H1 (cell line): Measurements from ENCODE around the gene PCGF3.

Source experiments
- CHD2 ChIP-seq: IDR thresholded peaks from 2 replicates; pipeline ENCODE4 v1.6.1; 2012; ENCODE audit warnings: low read length, improper control_type of control experiment
- EP300 ChIP-seq, 2 experiments: IDR thresholded peaks; 1 replicate in 1 of 2; 2 replicates in 1 of 2; pipeline ENCODE4 v1.6.1; 2011 to 2012; ENCODE audit warnings: low read depth in 2 of 2, low read length in 2 of 2, mild to moderate bottlenecking in 2 of 2, borderline replicate concordance in 1 of 2, inconsistent platforms in 1 of 2, moderate library complexity in 1 of 2
- EZH2 ChIP-seq: fragments of 200-600 bp; sonication (generic); IDR thresholded peaks from 2 replicates; pipeline ENCODE4 v1.7.1; 2012; ENCODE audit warnings: low read depth, mild to moderate bottlenecking, moderate library complexity, low read length, inconsistent platforms; ENCODE audit not compliant: severe bottlenecking
- FOSL1 ChIP-seq: IDR thresholded peaks from 2 replicates; pipeline ENCODE4 v1.6.1; 2011; ENCODE audit warnings: mild to moderate bottlenecking, low read depth, low read length, moderate library complexity; ENCODE audit not compliant: insufficient read depth
- GABPA ChIP-seq: IDR thresholded peaks from 2 replicates; pipeline ENCODE4 v1.6.1; 2011; ENCODE audit warnings: mild to moderate bottlenecking, low read length, moderate library complexity, borderline replicate concordance; ENCODE audit not compliant: insufficient read depth
- KDM4A ChIP-seq: IDR thresholded peaks from one replicate; pipeline ENCODE4 v1.7.1; 2012; ENCODE audit warnings: low read depth, mild to moderate bottlenecking, moderate library complexity, low read length, inconsistent platforms; ENCODE audit not compliant: severe bottlenecking
- POLR2A ChIP-seq, 2 experiments: IDR thresholded peaks; 1 replicate in 1 of 2; 2 replicates in 1 of 2; pipeline ENCODE4 v1.6.1; 2011; ENCODE audit warnings: low read depth in 2 of 2, low read length in 2 of 2, mild to moderate bottlenecking in 2 of 2; ENCODE audit errors: control extremely low read depth in 1 of 2
- POLR2AphosphoS5 ChIP-seq: IDR thresholded peaks from 2 replicates; pipeline ENCODE4 v1.6.1; 2011; ENCODE audit warnings: low read depth, low read length
- SAP30 ChIP-seq: fragments of 300-600 bp; sonication (generic); IDR thresholded peaks from 2 replicates; pipeline ENCODE4 v1.7.1; 2012; ENCODE audit warnings: low read length, moderate library complexity, mild to moderate bottlenecking, inconsistent platforms; ENCODE audit not compliant: insufficient read depth, insufficient replicate concordance
- TCF12 ChIP-seq: IDR thresholded peaks from 2 replicates; pipeline ENCODE4 v1.6.1; 2011; ENCODE audit warnings: low read depth, mild to moderate bottlenecking, low read length
- ZNF274 ChIP-seq: IDR thresholded peaks from 2 replicates; pipeline ENCODE4 v1.7.0; 2012; ENCODE audit warnings: low read length, borderline replicate concordance; ENCODE audit errors: extremely low read depth
- TF ChIP-seq, protein P1 (sequence below), 3 experiments: IDR thresholded peaks; 1 replicate in 2 of 3; 2 replicates in 1 of 3; pipeline versions ENCODE4 v1.5.1 to v1.6.1; 2011; ENCODE audit warnings: low read length in 3 of 3, mild to moderate bottlenecking in 3 of 3, inconsistent platforms in 2 of 3, low read depth in 1 of 3, moderate library complexity in 1 of 3; ENCODE audit not compliant: insufficient read depth in 1 of 3; ENCODE audit errors: control extremely low read depth in 1 of 3

DNA sequence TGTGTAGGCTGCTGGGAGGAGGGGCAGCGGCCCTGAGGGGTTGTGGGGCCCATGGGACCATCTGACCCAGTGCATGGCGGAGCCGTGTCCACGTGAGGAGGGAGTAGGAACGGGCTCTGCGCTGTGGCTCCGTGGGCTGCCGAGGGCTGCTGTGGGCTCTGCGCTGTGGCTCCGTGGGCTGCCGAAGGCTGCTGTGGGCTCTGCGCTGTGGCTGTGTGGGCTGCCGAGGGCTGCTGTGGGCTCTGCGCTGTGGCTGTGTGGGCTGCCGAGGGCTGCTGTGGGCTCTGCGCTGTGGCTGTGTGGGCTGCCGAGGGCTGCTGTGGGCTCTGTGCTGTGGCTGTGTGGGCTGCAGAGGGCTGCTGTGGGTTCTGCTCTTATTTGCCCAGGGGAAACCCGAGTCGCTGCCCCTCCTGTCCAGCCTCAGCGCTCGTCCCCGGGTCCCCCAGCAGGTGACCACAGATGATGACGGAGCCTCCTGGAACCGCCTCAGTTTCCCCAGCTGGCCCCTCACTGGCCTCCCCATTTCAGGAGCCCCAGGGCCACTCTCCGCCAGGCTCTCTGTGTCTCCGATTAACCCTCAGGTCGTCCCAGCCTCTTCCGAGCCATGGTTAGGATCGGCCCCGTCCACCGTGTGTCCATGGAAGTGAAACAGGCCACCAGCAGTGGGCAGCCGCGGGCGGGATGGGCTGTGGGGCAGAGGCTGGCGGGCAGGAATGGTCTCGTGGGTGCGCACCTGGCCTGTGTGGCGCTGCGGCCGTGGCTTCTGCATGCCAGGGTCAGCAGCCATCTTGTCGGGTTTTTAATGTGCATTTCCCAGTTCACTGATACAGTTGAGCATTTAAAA is 20.0 kb downstream of the PCGF3 start:
- no peak for TF ChIP-seq SAP30
- TF ChIP-seq, protein P1, sequence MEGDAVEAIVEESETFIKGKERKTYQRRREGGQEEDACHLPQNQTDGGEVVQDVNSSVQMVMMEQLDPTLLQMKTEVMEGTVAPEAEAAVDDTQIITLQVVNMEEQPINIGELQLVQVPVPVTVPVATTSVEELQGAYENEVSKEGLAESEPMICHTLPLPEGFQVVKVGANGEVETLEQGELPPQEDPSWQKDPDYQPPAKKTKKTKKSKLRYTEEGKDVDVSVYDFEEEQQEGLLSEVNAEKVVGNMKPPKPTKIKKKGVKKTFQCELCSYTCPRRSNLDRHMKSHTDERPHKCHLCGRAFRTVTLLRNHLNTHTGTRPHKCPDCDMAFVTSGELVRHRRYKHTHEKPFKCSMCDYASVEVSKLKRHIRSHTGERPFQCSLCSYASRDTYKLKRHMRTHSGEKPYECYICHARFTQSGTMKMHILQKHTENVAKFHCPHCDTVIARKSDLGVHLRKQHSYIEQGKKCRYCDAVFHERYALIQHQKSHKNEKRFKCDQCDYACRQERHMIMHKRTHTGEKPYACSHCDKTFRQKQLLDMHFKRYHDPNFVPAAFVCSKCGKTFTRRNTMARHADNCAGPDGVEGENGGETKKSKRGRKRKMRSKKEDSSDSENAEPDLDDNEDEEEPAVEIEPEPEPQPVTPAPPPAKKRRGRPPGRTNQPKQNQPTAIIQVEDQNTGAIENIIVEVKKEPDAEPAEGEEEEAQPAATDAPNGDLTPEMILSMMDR (IDR thresholded peaks at IDR 0.05; ENCODE audit: control extremely low read depth in 1 of 3, insufficient read depth in 1 of 3, low read depth in 1 of 3, low read length in 3 of 3): no peak
- TF ChIP-seq FOSL1: no peak
- TF ChIP-seq EZH2: no peak
- TF ChIP-seq EP300 (IDR thresholded peaks at IDR 0.05; ENCODE audit: borderline replicate concordance in 1 of 2, low read depth in 2 of 2, low read length in 2 of 2): no peak
- no peak for TF ChIP-seq ZNF274
- no peak for TF ChIP-seq CHD2
- TF ChIP-seq POLR2A (IDR thresholded peaks at IDR 0.05; ENCODE audit: control extremely low read depth in 1 of 2, low read depth in 2 of 2, low read length in 2 of 2): no peak
- no peak for TF ChIP-seq POLR2AphosphoS5
- TF ChIP-seq KDM4A: no peak
- TF ChIP-seq TCF12: no peak
- TF ChIP-seq GABPA: no peak
